ENCODE measurements around the gene RPL35A. TPM values are rescaled to one million over a fixed set of nuclear protein-coding genes. Genes with fewer than 3 reads are reported as not detected.
"Not testable (repeated sequence)": the region's sequence is repeated elsewhere in the genome, so short reads cannot be mapped to it uniquely, and the experiment has no call there.

RPL35A gene
- total RNA-seq, 1 donor from 2014 or later = 1,132 TPM

- H3K36me3 Mint-ChIP-seq (ENCODE audit: insufficient read depth) = peaks cover 26% of the 10 kb centered on the region
- H3K27me3 Mint-ChIP-seq = no peaks in the 10 kb centered on the region
- no peak overlapping the region for H3K4me3 Mint-ChIP-seq (ENCODE audit: low read depth)
- DNase-seq (ENCODE audit: low spot score, unreplicated experiment) = no peak
- H3K4me1 Mint-ChIP-seq (ENCODE audit: low read depth) = peaks cover 20% of the 10 kb centered on the region
- no peak overlapping the region for H3K27ac Mint-ChIP-seq
- H3K9me3 Mint-ChIP-seq (ENCODE audit: low read depth) = no peaks in the 10 kb centered on the region
- TF ChIP-seq CTCF (IDR thresholded peaks at IDR 0.05; ENCODE audit: unreplicated experiment) = no peak
Observed at GRCh38 chr3:197956626-197956988, 6.6 kb downstream of the RPL35A start.

- peak overlapping the region; percentile 70 for H3K27ac Mint-ChIP-seq
Observed at GRCh38 chr3:197957790-197958133, 7.8 kb downstream of the RPL35A start.

GRCh38 chr3:197958346-197958745 lies 8.4 kb downstream of the RPL35A start:
- DNase-seq (ENCODE audit: low spot score, unreplicated experiment) = no peak
- H3K9me3 Mint-ChIP-seq (ENCODE audit: low read depth) = no peaks in the 10 kb centered on the region
- H3K36me3 Mint-ChIP-seq (ENCODE audit: insufficient read depth) = peaks cover 19% of the 10 kb centered on the region
- H3K4me1 Mint-ChIP-seq (ENCODE audit: low read depth) = peaks cover 13% of the 10 kb centered on the region
- TF ChIP-seq CTCF (IDR thresholded peaks at IDR 0.05; ENCODE audit: unreplicated experiment) = no peak
- no peak overlapping the region for H3K27ac Mint-ChIP-seq
- no peaks in the 10 kb centered on the region for H3K27me3 Mint-ChIP-seq
- peak overlapping the region; percentile 3 for H3K4me3 Mint-ChIP-seq (ENCODE audit: low read depth)

More at GRCh38 chr3:197957790-197958133, 7.8 kb downstream of the RPL35A start:
- Mint-ChIP-seq H3K4me3 (ENCODE audit: low read depth) (no peak overlapping the region), H3K27me3 (no peaks in the 10 kb centered on the region), H3K9me3 (ENCODE audit: low read depth) (no peaks in the 10 kb centered on the region), H3K4me1 (ENCODE audit: low read depth) (peaks cover 16% of the 10 kb centered on the region), H3K36me3 (ENCODE audit: insufficient read depth) (peaks cover 23% of the 10 kb centered on the region)
- no peak for TF ChIP-seq CTCF (IDR thresholded peaks at IDR 0.05; ENCODE audit: unreplicated experiment)
- DNase-seq (ENCODE audit: low spot score, unreplicated experiment) = no peak

- not testable (repeated sequence) for H3K27me3 Mint-ChIP-seq; DNase-seq (ENCODE audit: low spot score, unreplicated experiment); H3K9me3 Mint-ChIP-seq (ENCODE audit: low read depth); H3K4me1 Mint-ChIP-seq (ENCODE audit: low read depth); H3K4me3 Mint-ChIP-seq (ENCODE audit: low read depth); H3K27ac Mint-ChIP-seq
- H3K36me3 Mint-ChIP-seq (ENCODE audit: insufficient read depth) = peaks cover 14% of the 10 kb centered on the region
Observed at GRCh38 chr3:197958848-197959247, 8.9 kb downstream of the RPL35A start.

- TF ChIP-seq CTCF (IDR thresholded peaks at IDR 0.05; ENCODE audit: unreplicated experiment) = no peak
- no peak for DNase-seq (ENCODE audit: low spot score, unreplicated experiment)
- Mint-ChIP-seq H3K36me3 (ENCODE audit: insufficient read depth) (peaks cover 9% of the 10 kb centered on the region), H3K4me3 (ENCODE audit: low read depth) (peak overlapping the region; percentile 89), H3K27ac (peak overlapping the region; percentile 87), H3K27me3 (no peaks in the 10 kb centered on the region), H3K9me3 (ENCODE audit: low read depth) (no peaks in the 10 kb centered on the region), H3K4me1 (ENCODE audit: low read depth) (peaks cover 9% of the 10 kb centered on the region)
Observed at GRCh38 chr3:197959500-197959890, 9.5 kb downstream of the RPL35A start.

- no peak for TF ChIP-seq CTCF (IDR thresholded peaks at IDR 0.05; ENCODE audit: unreplicated experiment)
- peaks cover 7% of the 10 kb centered on the region for H3K36me3 Mint-ChIP-seq (ENCODE audit: insufficient read depth)
- H3K27me3 Mint-ChIP-seq = no peaks in the 10 kb centered on the region
- H3K9me3 Mint-ChIP-seq (ENCODE audit: low read depth) = no peaks in the 10 kb centered on the region
- peaks cover 9% of the 10 kb centered on the region for H3K4me1 Mint-ChIP-seq (ENCODE audit: low read depth)
- DNase-seq (ENCODE audit: low spot score, unreplicated experiment) = peak; percentile 88
- peak within 1 kb of the TSS; percentile 89 for H3K4me3 Mint-ChIP-seq (ENCODE audit: low read depth)
- H3K27ac Mint-ChIP-seq = peak within 1 kb of the TSS; percentile 94
Observed at GRCh38 chr3:197959891-197960693, 10.1 kb downstream of the RPL35A start, which contains the start of gene LMLN. TSS of gene LMLN (plus strand) at chr3:197960217. CDS start at chr3:197960246, 29 bp downstream.
